AG04450 (cell line): ENCODE results near the gene SKAP1. TPM values are rescaled to one million over a fixed set of nuclear protein-coding genes. Genes with fewer than 3 reads are reported as not detected.

Experiments used
- CTCF ChIA-PET: fragments of 300-600, 350-600 bp; formaldehyde crosslinking; extraction: SDS; loops from one replicate; lab custom pipeline; 2022; ENCODE audit warnings: antibody characterized with exemption, inconsistent platforms; lab: Charles Lee
- POLR2A ChIA-PET: fragments of 350-600 bp; formaldehyde crosslinking; extraction: SDS; loops from one replicate; lab custom pipeline; 2021; ENCODE audit warnings: antibody characterized with exemption, inconsistent platforms; lab: Yijun Ruan, JAX
- DNase-seq: peaks from one replicate; pipeline ENCODE4 v3.0.0-alpha.2; 2011; ENCODE audit warnings: low read depth, low spot score
- H3K27ac ChIP-seq: one replicate; pipeline ENCODE4 v1.5.1; 2012; ENCODE audit warnings: low read depth, low read length, control low read depth
- H3K27me3 ChIP-seq: one replicate; pipeline ENCODE4 v1.6.0; 2012; ENCODE audit warnings: low read length; ENCODE audit not compliant: control insufficient read depth, insufficient read depth
- H3K4me3 ChIP-seq: 2 replicates; pipeline ENCODE4 v1.5.1; 2011; ENCODE audit warnings: mild to moderate bottlenecking, low read depth, low read length, control low read depth
- H3K9me3 ChIP-seq: 2 replicates; pipeline ENCODE4 v1.5.1; 2012; ENCODE audit warnings: low read length; ENCODE audit not compliant: control insufficient read depth, insufficient read depth
- polyA plus RNA-seq: library from polyadenylated mRNA; depleted of rRNA; stranded (reverse); fragments of >200 nt; gene quantifications from 2 replicates; pipeline ENCODE4 v1.2.3, GENCODE V29; 2011
- TF ChIP-seq, protein P1 (sequence below): IDR thresholded peaks from 2 replicates; pipeline ENCODE4 v1.5.1; 2011; ENCODE audit warnings: low read depth, low read length, control low read depth, inconsistent platforms

Gene SKAP1
- polyA plus RNA-seq, 1 experiment = not detected

DNA sequence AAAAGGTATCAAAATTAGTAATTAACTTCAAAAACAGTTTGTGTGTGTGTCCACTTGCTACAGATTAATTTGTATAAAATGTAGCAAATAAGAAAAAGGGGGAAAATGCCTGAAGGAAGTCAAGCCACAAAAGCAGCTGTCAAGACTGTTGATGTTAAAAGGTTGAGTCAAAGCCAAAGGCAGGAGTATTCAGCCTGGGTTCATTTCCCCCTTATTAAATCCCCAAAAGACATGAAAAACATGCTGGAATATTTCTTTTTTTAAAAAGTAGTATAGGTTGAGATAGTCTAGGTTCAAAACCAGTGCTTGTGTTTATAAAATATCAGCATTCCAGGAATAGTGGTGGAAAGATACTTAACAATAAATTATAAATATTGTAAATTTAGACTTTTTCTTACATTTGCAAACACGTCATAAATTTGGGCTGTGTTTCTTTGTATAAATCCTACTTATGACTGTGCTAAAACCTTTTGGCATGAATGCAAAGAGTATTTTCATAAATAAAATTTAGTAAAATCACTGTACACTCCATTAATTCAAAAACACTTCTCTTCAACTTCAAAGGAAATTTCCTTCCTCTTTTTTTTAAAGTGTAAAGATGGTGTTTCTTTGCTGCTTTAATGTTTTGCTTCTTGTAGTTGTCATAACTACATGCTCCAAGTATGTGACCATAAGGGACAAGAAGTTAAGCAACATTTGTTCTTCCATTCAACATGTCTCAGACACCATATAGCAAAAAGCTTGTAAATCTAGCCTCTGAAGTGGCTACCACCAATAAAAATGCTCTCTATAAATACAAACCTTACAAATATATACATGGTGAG, 72.0 kb downstream of the SKAP1 start:
- POLR2A ChIA-PET = no interaction called here
- TF ChIP-seq, protein P1, sequence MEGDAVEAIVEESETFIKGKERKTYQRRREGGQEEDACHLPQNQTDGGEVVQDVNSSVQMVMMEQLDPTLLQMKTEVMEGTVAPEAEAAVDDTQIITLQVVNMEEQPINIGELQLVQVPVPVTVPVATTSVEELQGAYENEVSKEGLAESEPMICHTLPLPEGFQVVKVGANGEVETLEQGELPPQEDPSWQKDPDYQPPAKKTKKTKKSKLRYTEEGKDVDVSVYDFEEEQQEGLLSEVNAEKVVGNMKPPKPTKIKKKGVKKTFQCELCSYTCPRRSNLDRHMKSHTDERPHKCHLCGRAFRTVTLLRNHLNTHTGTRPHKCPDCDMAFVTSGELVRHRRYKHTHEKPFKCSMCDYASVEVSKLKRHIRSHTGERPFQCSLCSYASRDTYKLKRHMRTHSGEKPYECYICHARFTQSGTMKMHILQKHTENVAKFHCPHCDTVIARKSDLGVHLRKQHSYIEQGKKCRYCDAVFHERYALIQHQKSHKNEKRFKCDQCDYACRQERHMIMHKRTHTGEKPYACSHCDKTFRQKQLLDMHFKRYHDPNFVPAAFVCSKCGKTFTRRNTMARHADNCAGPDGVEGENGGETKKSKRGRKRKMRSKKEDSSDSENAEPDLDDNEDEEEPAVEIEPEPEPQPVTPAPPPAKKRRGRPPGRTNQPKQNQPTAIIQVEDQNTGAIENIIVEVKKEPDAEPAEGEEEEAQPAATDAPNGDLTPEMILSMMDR = no peak
- Histone ChIP-seq H3K27ac (no peak overlapping the region), H3K9me3 (no peaks in the 10 kb centered on the region), H3K27me3 (peaks cover 20% of the 10 kb centered on the region), H3K4me3 (no peak overlapping the region)
- CTCF ChIA-PET = no interaction called here
- DNase-seq = no peak

DNA sequence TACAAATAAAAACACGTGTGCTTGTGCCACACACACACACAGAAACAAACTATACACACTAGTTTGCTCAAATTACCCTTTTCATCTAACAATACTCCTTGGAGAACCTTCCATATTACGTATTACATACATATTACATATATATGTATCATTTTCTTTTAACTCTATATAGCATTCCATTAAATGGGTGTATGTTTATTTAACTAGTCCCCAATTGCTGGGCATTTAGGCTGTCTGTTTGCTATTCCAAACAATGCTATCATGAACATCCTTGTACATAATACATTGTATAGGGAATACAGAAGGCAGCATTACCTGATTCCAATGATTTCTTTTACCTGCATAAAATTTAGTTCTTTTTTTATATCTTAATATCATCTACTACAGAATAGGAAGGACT, 73.1 kb downstream of the SKAP1 start:
- CTCF ChIA-PET = no interaction called here
- no peak overlapping the region for H3K27ac ChIP-seq
- POLR2A ChIA-PET = no interaction called here
- H3K9me3 ChIP-seq = no peaks in the 10 kb centered on the region
- TF ChIP-seq, protein P1 = no peak
- H3K4me3 ChIP-seq = no peak overlapping the region
- H3K27me3 ChIP-seq = peaks cover 13% of the 10 kb centered on the region
- DNase-seq = no peak

DNA sequence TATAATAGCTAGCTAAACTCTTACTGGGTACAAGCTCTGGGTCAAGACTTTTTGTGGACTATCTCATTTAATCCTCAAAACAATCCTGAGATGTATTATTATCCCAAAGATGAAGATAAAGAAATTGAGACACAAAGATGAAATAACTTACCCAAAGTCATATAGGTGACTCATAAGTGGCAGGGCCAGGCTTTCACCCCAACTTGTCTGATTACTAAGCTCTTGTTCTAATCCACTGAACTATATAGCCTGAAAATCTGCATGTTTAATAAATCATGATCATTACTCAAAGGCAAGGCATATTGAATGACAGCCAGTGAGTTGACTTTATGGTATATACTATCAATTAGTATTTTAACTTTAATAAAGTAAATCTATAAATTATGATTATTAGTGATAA, 77.4 kb downstream of the SKAP1 start:
- DNase-seq = no peak
- ChIA-PET CTCF (interaction anchor here (0.6 to 3.5 kb wide), 22 partner anchors 10 to 273 kb away, joined by 3 to 41 read pairs (median 8); partner anchors contain the start of gene HOXB5), POLR2A (interaction anchor here (1.1 kb wide), 1 partner anchor 222 kb away, joined by 3 read pairs; no protein-coding TSS in a partner anchor)
- no peak overlapping the region for H3K4me3 ChIP-seq
- H3K27me3 ChIP-seq = peaks cover 28% of the 10 kb centered on the region
- TF ChIP-seq, protein P1 = no peak
- no peak overlapping the region for H3K27ac ChIP-seq
- H3K9me3 ChIP-seq = no peaks in the 10 kb centered on the region

DNA sequence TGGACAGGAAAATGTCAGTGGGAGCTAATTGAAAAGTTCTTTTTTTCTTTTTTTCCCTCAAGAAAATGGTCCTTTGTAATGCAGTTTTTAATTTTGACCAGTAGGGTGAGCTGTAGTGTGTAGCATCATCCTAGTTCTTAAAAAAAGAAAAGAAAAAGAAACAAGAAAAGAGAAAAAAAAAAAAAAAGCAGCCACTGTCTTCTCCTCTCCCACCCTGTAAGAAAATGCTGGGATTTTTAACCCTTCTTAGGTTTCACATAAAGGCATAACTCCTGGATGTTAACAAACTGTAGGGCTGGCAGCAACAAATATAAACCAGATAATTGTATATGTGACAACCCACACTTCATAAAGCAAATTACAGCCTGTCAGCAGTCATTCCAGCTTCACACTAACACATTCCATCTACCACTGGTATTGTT, 78.1 kb downstream of the SKAP1 start:
- Histone ChIP-seq H3K27ac (no peak overlapping the region), H3K9me3 (no peaks in the 10 kb centered on the region), H3K27me3 (peaks cover 35% of the 10 kb centered on the region), H3K4me3 (no peak overlapping the region)
- DNase-seq = peak; percentile 26
- POLR2A ChIA-PET = interaction anchor here (0.7 to 1.1 kb wide), 3 partner anchors 190 to 241 kb away, joined by 3 to 6 read pairs (median 6); no protein-coding TSS in a partner anchor
- CTCF ChIA-PET = interaction anchor here (0.6 to 3.5 kb wide), 47 partner anchors 8 to 1381 kb away, joined by 3 to 41 read pairs (median 5); partner anchors contain the start of genes HOXB3, HOXB5 and HOXB8
- TF ChIP-seq, protein P1 = peak; percentile 71

DNA sequence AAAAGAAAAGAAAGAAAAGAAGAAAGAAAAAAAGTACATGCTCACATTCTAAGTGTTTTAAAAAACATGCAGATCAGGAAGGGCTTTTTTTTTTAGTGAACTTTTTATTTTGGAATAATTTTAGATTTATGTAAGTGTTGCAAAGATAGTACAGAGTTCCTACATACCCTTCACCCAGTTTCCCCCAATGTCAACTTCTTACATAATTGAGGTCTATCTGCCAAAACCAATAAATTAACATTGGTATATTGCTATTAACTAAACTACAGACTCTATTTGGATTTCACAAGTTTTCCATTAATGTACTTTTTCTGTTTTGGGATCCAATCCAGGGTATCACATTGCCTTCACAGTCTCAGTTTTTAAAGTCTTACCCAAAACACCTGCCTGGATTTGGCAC, 81.7 kb downstream of the SKAP1 start:
- H3K27ac ChIP-seq = no peak overlapping the region
- ChIA-PET CTCF (interaction anchor here (1.3 kb wide), 2 partner anchors 239 to 271 kb away, joined by 4 to 5 read pairs; no protein-coding TSS in a partner anchor), POLR2A (no interaction called here)
- DNase-seq = no peak
- TF ChIP-seq, protein P1 = no peak
- H3K4me3 ChIP-seq = no peak overlapping the region
- H3K9me3 ChIP-seq = no peaks in the 10 kb centered on the region
- peaks cover 41% of the 10 kb centered on the region for H3K27me3 ChIP-seq
